ENCODE measurements around the gene ALX1.
"Not testable (repeated sequence)": the region's sequence is repeated elsewhere in the genome, so short reads cannot be mapped to it uniquely, and the experiment has no call there.

Gene ALX1

GRCh38 chr12:85308374-85308773 is 28.4 kb downstream of the ALX1 start:
- no peak for DNase-seq

- no peak for DNase-seq
These were observed 29.1 kb downstream of the ALX1 start for GRCh38 chr12:85309125-85309566.

- no peak for DNase-seq
These were observed 30.0 kb downstream of the ALX1 start for GRCh38 chr12:85310025-85310424.

GRCh38 chr12:85310456-85311076 is 30.5 kb downstream of the ALX1 start:
- no peak for DNase-seq

- not testable (repeated sequence) for DNase-seq
These were observed 38.0 kb downstream of the ALX1 start for GRCh38 chr12:85317866-85318636.

GRCh38 chr12:85322715-85323114 is 42.7 kb downstream of the ALX1 start:
- DNase-seq, result no peak

- DNase-seq, result no peak
These were observed 45.4 kb downstream of the ALX1 start for GRCh38 chr12:85325442-85325841.

GRCh38 chr12:85329913-85330312 is 49.9 kb downstream of the ALX1 start:
- peak; percentile 44 for DNase-seq

GRCh38 chr12:85348779-85349178 is 68.8 kb downstream of the ALX1 start:
- no peak for DNase-seq

GRCh38 chr12:85350356-85350755 is 70.3 kb downstream of the ALX1 start:
- DNase-seq, result no peak
